Measurements from ENCODE around the gene E2F1.

Gene E2F1

DNA sequence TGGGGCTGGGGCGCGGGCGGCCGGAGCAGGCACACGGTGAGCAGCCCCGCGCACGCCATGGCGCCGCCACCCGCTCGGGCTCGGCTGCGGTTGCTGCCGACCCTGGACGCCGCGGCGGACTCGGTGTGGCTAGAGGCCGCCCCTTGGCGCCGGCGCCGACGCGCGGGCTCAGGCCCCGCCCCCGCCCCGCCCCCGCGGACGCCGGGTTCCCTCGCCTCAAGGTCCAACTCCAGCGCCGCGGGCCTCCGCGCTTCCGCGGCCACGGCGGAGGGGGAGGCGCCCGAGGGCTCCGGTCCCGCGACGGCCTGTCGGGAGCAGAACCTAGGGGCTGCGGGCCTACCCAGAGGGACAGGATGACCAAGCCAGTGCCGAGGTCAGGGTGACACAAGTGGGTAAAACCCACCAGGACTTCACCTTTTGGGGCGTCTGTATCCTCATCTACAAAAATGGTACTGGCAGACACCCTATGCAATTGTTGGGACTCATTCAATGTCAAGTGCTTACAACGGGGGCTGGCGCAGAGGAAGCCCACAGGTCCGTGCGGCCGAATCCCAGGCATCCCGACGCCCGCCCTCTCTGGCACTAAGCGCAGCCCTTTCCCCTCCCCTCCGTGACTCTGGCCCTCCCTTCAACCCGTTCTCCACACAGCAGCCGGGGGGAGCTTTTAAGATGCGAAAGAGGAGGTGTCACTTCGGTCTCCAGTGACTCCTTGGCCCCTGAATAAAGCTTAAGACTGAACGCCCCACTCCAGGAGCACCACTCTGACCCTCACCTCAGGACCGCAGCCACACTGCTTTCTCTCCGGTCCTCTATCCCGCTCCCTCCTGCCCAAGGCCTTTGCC lies 11.7 kb downstream of the E2F1 start, which contains the start of gene NECAB3:
TSS of gene NECAB3 (minus strand) at position 135 of the 842 bp plus-strand sequence. CDS start at position 59, 76 bp downstream.
- Histone ChIP-seq H3K79me2 (ENCODE audit: low read length) (peaks cover 29% of the 10 kb centered on the region), H4K20me1 (ENCODE audit: insufficient read depth, low read length) (no peaks in the 10 kb centered on the region), H3K4me2 (ENCODE audit: low read depth, low read length) (peak within 1 kb of the TSS; percentile 99), H3K9me2 (replicated peaks; ENCODE audit: insufficient read depth, low read length) (no peaks in the 10 kb centered on the region), H3F3A (ENCODE audit: insufficient read depth, low read length) (peaks cover 16% of the 10 kb centered on the region; the same call in 1 of the 2 replicates), H3K27me3 (replicated peaks; ENCODE audit: insufficient read depth, low read length) (no peaks in the 10 kb centered on the region), H2AFZ (ENCODE audit: low read length) (peak within 1 kb of the TSS; percentile 69; the same call in 1 of the 2 replicates), H3K36me3 (replicated peaks; ENCODE audit: insufficient read depth, low read length) (no peaks in the 10 kb centered on the region), H3K4me1 (ENCODE audit: low read length) (peaks cover 16% of the 10 kb centered on the region), H3K9ac (ENCODE audit: low read length) (peak within 1 kb of the TSS; percentile 73), H3K27ac (ENCODE audit: low read length) (no peak within 1 kb of the TSS; the same call in 1 of the 2 replicates), H3K9me3 (replicated peaks; ENCODE audit: insufficient read depth, low read length) (no peaks in the 10 kb centered on the region), H3K4me3 (ENCODE audit: low read length) (peak within 1 kb of the TSS; percentile 91)
- TF ChIP-seq EZH2 (optimal IDR thresholded peaks at IDR 0.05; ENCODE audit: low read depth, low read length) = no peak
- TF ChIP-seq EZH2phosphoT487 (IDR thresholded peaks at IDR 0.05; ENCODE audit: low read length) = no peak
- TF ChIP-seq CTCF (IDR thresholded peaks at IDR 0.05; ENCODE audit: low read length) = no peak
- DNase-seq = peak; percentile 82

DNA sequence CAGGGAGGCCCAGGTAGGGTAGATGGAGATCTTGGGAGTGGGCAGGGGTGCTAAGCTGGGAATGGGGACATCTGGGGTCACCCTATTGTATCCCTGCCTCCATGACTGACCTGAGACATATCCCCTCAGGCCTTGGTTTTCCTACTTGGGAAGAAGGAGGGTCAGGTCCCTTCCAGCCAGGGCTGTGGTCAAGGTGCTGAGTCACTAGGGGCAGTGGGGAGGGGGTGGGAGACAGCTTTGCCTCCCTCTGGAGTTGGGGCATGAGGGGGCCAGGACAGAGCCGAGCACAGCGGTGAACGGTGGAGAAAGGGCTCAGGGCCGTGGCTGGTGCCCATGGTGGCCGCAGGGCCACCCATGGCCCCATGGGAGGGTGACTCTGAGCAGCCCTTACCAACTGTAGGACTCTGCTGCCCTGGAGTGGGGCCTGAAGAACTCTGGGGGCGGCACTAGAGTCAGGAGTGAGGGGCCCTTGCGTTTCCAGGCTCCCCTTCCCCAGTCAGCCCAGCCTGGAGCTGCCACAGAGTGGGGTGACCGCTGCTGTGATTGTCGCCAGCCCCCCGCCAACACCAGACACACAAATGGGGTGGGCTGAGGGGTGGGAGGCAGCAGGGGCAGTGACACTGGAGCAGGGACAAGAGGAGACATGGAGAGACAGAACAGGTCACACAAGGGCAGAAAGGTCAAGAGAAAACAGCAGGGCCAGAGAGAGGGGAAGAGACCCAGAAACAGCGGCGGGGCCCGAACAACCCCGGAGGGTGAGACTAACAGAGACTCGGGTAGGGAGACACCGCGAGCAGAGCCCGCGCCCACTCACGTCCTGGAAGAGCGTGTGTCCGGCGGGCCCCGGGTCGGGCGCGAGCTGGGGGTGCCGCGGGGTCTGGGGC lies 12.5 kb downstream of the E2F1 start:
- H3K36me3 ChIP-seq (replicated peaks; ENCODE audit: insufficient read depth, low read length) = no peaks in the 10 kb centered on the region
- H3K4me2 ChIP-seq (ENCODE audit: low read depth, low read length) = peak overlapping the region; percentile 99
- TF ChIP-seq CTCF (IDR thresholded peaks at IDR 0.05; ENCODE audit: low read length) (no peak), EZH2 (optimal IDR thresholded peaks at IDR 0.05; ENCODE audit: low read depth, low read length) (no peak), EZH2phosphoT487 (IDR thresholded peaks at IDR 0.05; ENCODE audit: low read length) (no peak)
- peak overlapping the region; percentile 91 for H3K4me3 ChIP-seq (ENCODE audit: low read length)
- H3K9me2 ChIP-seq (replicated peaks; ENCODE audit: insufficient read depth, low read length) = no peaks in the 10 kb centered on the region
- H3K27me3 ChIP-seq (replicated peaks; ENCODE audit: insufficient read depth, low read length) = no peaks in the 10 kb centered on the region
- peak overlapping the region; percentile 73 for H3K9ac ChIP-seq (ENCODE audit: low read length)
- H3K9me3 ChIP-seq (replicated peaks; ENCODE audit: insufficient read depth, low read length) = no peaks in the 10 kb centered on the region
- H3K27ac ChIP-seq (ENCODE audit: low read length) = no peak overlapping the region
- H2AFZ ChIP-seq (ENCODE audit: low read length) = peak overlapping the region; percentile 69; the same call in 1 of the 2 replicates
- DNase-seq = peak; percentile 6
- no peaks in the 10 kb centered on the region for H4K20me1 ChIP-seq (ENCODE audit: insufficient read depth, low read length)
- H3K4me1 ChIP-seq (ENCODE audit: low read length) = peaks cover 16% of the 10 kb centered on the region
- peaks cover 25% of the 10 kb centered on the region for H3K79me2 ChIP-seq (ENCODE audit: low read length)
- peaks cover 16% of the 10 kb centered on the region; the same call in 1 of the 2 replicates for H3F3A ChIP-seq (ENCODE audit: insufficient read depth, low read length)

GRCh38 chr20:33673114-33673409 lies 13.1 kb downstream of the E2F1 start:
- Histone ChIP-seq H3K79me2 (ENCODE audit: low read length) (peaks cover 29% of the 10 kb centered on the region), H4K20me1 (ENCODE audit: insufficient read depth, low read length) (no peaks in the 10 kb centered on the region), H3K36me3 (replicated peaks; ENCODE audit: insufficient read depth, low read length) (no peaks in the 10 kb centered on the region), H3K9me3 (replicated peaks; ENCODE audit: insufficient read depth, low read length) (no peaks in the 10 kb centered on the region), H3F3A (ENCODE audit: insufficient read depth, low read length) (peaks cover 16% of the 10 kb centered on the region; the same call in 1 of the 2 replicates), H2AFZ (ENCODE audit: low read length) (no peak overlapping the region), H3K4me2 (ENCODE audit: low read depth, low read length) (peak overlapping the region; percentile 99), H3K4me1 (ENCODE audit: low read length) (peaks cover 22% of the 10 kb centered on the region), H3K9me2 (replicated peaks; ENCODE audit: insufficient read depth, low read length) (no peaks in the 10 kb centered on the region), H3K4me3 (ENCODE audit: low read length) (peak overlapping the region; percentile 91), H3K9ac (ENCODE audit: low read length) (peak overlapping the region; percentile 73; the same call in 1 of the 2 replicates), H3K27ac (ENCODE audit: low read length) (no peak overlapping the region), H3K27me3 (replicated peaks; ENCODE audit: insufficient read depth, low read length) (no peaks in the 10 kb centered on the region)
- TF ChIP-seq EZH2phosphoT487 (IDR thresholded peaks at IDR 0.05; ENCODE audit: low read length) (no peak), CTCF (IDR thresholded peaks at IDR 0.05; ENCODE audit: low read length) (no peak), EZH2 (optimal IDR thresholded peaks at IDR 0.05; ENCODE audit: low read depth, low read length) (no peak)
- DNase-seq = peak; percentile 5
